SU-DHL-6 (cell line): ENCODE data around the gene ZNF709.
A peak's percentile ranks its signal among the peaks of the same experiment; 100 is the strongest.

Experiments used
- H2AFZ ChIP-seq: fragments of 200-600 bp; sonication (generic); 2 replicates; pipeline ENCODE4 v1.6.1; 2014; ENCODE audit warnings: low read depth, mild to moderate bottlenecking, moderate library complexity, mixed read lengths, antibody characterized with exemption, low read length; ENCODE audit not compliant: severe bottlenecking
- H3F3A ChIP-seq: fragments of 200-600 bp; shearing (Covaris generic); 2 replicates; pipeline ENCODE4 v1.6.0; 2016; ENCODE audit warnings: antibody characterized with exemption, mild to moderate bottlenecking; ENCODE audit not compliant: insufficient read depth
- H3K27ac ChIP-seq: fragments of 200-600 bp; sonication (generic); 2 replicates; pipeline ENCODE4 v1.5.1; 2016; ENCODE audit warnings: low read depth, mild to moderate bottlenecking, low read length, moderate library complexity, mixed read lengths
- H3K27me3 ChIP-seq: fragments of 200-600 bp; sonication (generic), shearing (Covaris generic); 2 replicates; pipeline ENCODE4 v1.6.0; 2014; ENCODE audit warnings: mild to moderate bottlenecking, low read length
- H3K36me3 ChIP-seq: fragments of 200-600 bp; sonication (generic); 2 replicates; pipeline ENCODE4 v1.6.1; 2014; ENCODE audit warnings: mild to moderate bottlenecking, low read length, mixed read lengths
- H3K4me2 ChIP-seq: fragments of 300-600, 200-600 bp; shearing (Covaris generic), sonication (generic); 2 replicates; pipeline ENCODE4 v1.6.0; 2014; ENCODE audit warnings: low read length, low read depth, mild to moderate bottlenecking; ENCODE audit not compliant: poor library complexity, severe bottlenecking
- H3K4me3 ChIP-seq: fragments of 200-600 bp; sonication (generic); 2 replicates; pipeline ENCODE4 v1.5.1; 2014; ENCODE audit warnings: antibody characterized with exemption, low read length, mild to moderate bottlenecking, mixed read lengths; ENCODE audit not compliant: insufficient read depth, poor library complexity, severe bottlenecking
- H3K79me2 ChIP-seq: fragments of 200-600 bp; sonication (generic); 2 replicates; pipeline ENCODE4 v1.6.1; 2014; ENCODE audit warnings: mild to moderate bottlenecking, low read length, moderate library complexity; ENCODE audit not compliant: insufficient read depth
- H3K9ac ChIP-seq: fragments of 200-600 bp; sonication (generic); 2 replicates; pipeline ENCODE4 v1.7.0; 2014; ENCODE audit warnings: mild to moderate bottlenecking, low read length
- H3K9me2 ChIP-seq: fragments of 200-600 bp; sonication (generic); replicated peaks from 2 replicates; pipeline ENCODE4 v1.6.1; 2014; ENCODE audit warnings: low read length; ENCODE audit not compliant: insufficient read depth
- H3K9me3 ChIP-seq: fragments of 200-600 bp; sonication (generic); 2 replicates; pipeline ENCODE4 v1.6.1; 2014; ENCODE audit warnings: low read length, mixed read lengths; ENCODE audit not compliant: insufficient read depth
- H4K20me1 ChIP-seq: fragments of 200-600 bp; sonication (generic); 2 replicates; pipeline ENCODE4 v1.6.1; 2014; ENCODE audit warnings: low read depth, mild to moderate bottlenecking, antibody characterized with exemption, low read length, moderate library complexity, mixed read lengths
- CTCF ChIP-seq: fragments of 200-600 bp; sonication (generic); IDR thresholded peaks from one replicate; pipeline ENCODE4 v1.5.1; 2017; ENCODE audit warnings: antibody characterized with exemption, mild to moderate bottlenecking, low read length, moderate library complexity; ENCODE audit not compliant: insufficient read depth, poor library complexity, severe bottlenecking
- EZH2phosphoT487 ChIP-seq: fragments of 200-600 bp; sonication (generic), shearing (Covaris generic); conservative IDR thresholded peaks from 2 replicates; pipeline ENCODE4 v1.6.1; 2018; ENCODE audit warnings: mild to moderate bottlenecking, antibody characterized with exemption, low read length, moderate library complexity, mixed read lengths

ZNF709 gene

GRCh38 chr19:12484371-12485051 is at the start of gene ZNF709:
Gene ZNF709 (minus strand): TSS chr19:12484816. CDS start chr19:12484657, 159 bp downstream.
- Histone ChIP-seq H3F3A (no peaks in the 10 kb centered on the region), H3K4me3 (peak within 1 kb of the TSS; percentile 72), H3K9me2 (no peaks in the 10 kb centered on the region)

DNA sequence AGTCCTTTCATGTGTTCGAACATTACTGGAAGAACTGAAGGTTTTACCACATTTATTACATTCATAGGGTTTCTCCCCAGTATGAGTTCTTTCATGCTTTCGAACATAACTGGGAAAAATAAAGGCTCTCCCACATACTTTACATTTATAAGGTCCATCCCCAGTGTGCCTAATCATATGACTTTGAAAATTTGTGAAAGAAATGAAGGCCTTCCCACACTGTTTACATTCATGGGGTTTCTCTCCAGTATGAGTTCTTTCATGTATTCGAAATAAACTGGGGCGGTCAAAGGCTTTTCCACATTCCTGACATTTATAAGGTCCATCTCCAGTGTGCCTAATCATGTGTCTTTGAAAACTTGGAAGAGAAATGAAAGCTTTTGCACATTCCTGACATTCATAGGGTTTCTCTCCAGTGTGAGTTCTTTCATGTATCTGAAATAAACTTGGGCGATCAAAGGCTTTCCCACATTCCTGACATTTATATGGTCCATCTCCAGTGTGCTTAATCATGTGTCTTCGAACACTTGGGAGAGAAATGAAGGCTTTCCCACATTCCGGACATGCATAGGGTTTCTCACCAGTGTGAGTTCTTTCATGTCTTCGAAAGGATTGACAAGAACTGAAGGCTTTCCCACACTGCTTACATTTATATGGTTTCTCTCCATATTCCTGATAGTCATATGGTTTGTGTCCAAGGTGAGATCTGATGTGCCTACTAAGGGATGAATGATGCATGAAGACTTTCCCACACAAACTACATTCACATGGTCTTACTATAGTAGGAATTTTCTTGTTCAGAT is 42.6 kb upstream of the ZNF709 start:
- no peaks in the 10 kb centered on the region for H3K9me2 ChIP-seq
- H3K4me2 ChIP-seq: no peak overlapping the region
- H3K9me3 ChIP-seq: peaks cover 85% of the 10 kb centered on the region

More at GRCh38 chr19:12484371-12485051, at the start of gene ZNF709:
- Histone ChIP-seq H3K9ac (peak within 1 kb of the TSS; percentile 73), H3K27me3 (no peaks in the 10 kb centered on the region), H3K27ac (no peak within 1 kb of the TSS), H3K79me2 (peaks cover 10% of the 10 kb centered on the region; the same call in 1 of the 2 replicates), H3K9me3 (no peaks in the 10 kb centered on the region), H3K4me2 (peak within 1 kb of the TSS; percentile 80), H3K36me3 (no peaks in the 10 kb centered on the region), H2AFZ (peak within 1 kb of the TSS; percentile 93), H4K20me1 (no peaks in the 10 kb centered on the region)
- TF ChIP-seq EZH2phosphoT487 (no peak), CTCF (no peak)

DNA sequence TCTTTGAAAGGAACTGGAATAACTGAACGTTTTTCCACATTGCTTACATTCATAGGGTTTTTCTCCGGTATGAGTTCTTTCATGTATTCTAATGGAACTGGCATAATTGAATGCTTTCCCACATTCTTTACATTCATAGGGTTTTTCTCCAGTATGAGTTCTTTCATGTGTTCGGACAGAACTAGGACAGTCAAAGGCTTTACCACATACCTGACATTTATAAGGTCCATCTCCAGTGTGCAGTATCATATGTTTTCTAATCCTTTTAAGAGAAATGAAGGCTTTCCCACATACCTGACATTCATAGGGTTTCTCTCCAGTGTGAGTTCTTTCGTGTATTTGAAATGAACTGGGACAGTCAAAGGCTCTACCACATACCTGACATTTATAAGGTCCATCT is 41.9 kb upstream of the ZNF709 start:
- Histone ChIP-seq H2AFZ (no peak overlapping the region), H4K20me1 (no peaks in the 10 kb centered on the region), H3K79me2 (peaks cover 17% of the 10 kb centered on the region; the same call in 1 of the 2 replicates), H3K27me3 (no peaks in the 10 kb centered on the region), H3K4me2 (no peak overlapping the region), H3K9ac (no peak overlapping the region), H3K36me3 (peaks cover 66% of the 10 kb centered on the region), H3F3A (no peaks in the 10 kb centered on the region; the same call in 1 of the 2 replicates), H3K27ac (no peak overlapping the region), H3K4me3 (no peak overlapping the region), H3K9me3 (peaks cover 85% of the 10 kb centered on the region), H3K9me2 (no peaks in the 10 kb centered on the region)
- TF ChIP-seq EZH2phosphoT487: no peak
- TF ChIP-seq CTCF: no peak

More for the DNA sequence above, 42.6 kb upstream of the ZNF709 start:
- Histone ChIP-seq H3K27me3 (no peaks in the 10 kb centered on the region), H4K20me1 (no peaks in the 10 kb centered on the region), H3K79me2 (peaks cover 22% of the 10 kb centered on the region; the same call in 1 of the 2 replicates), H3K36me3 (peaks cover 70% of the 10 kb centered on the region), H2AFZ (no peak overlapping the region), H3K27ac (no peak overlapping the region), H3F3A (no peaks in the 10 kb centered on the region; the same call in 1 of the 2 replicates), H3K4me3 (peak overlapping the region; percentile 1), H3K9ac (no peak overlapping the region)
- TF ChIP-seq CTCF: no peak
- TF ChIP-seq EZH2phosphoT487: no peak
